SK-N-SH treated with all-trans-retinoic acid at 6 μM for 48 hours (cell line): ENCODE measurements around the gene TUBGCP2.
A peak's percentile ranks its signal among the peaks of the same experiment; 100 is the strongest.

Source experiments
- ATAC-seq: fragments of 200-7000 bp; cut with Tn5 transposase; 3 replicates; pipeline ENCODE4 v1.9.1; 2020; ENCODE audit warnings: mild to moderate bottlenecking, moderate library complexity
- ARNTL ChIP-seq: fragments of 450-650 bp; formaldehyde crosslinking; IDR thresholded peaks from 2 replicates; pipeline ENCODE4 v1.5.0; 2020; ENCODE audit warnings: low read depth, mild to moderate bottlenecking, moderate library complexity, borderline replicate concordance
- BACH2 ChIP-seq: fragments of 250-450 bp; sonication (Bioruptor Pico); IDR thresholded peaks from 2 replicates; pipeline ENCODE4 v1.9.0; 2021; ENCODE audit warnings: mild to moderate bottlenecking, borderline replicate concordance
- CREB5 ChIP-seq: fragments of 250-450 bp; sonication (Bioruptor Pico); IDR thresholded peaks from 2 replicates; pipeline ENCODE4 v1.5.1; 2020; ENCODE audit warnings: low read depth, mild to moderate bottlenecking, moderate library complexity
- CSDC2 ChIP-seq: fragments of 250-450 bp; sonication (Bioruptor Pico); IDR thresholded peaks from 2 replicates; pipeline ENCODE4 v1.5.0; 2020; ENCODE audit warnings: mild to moderate bottlenecking, moderate library complexity
- CSRNP3 ChIP-seq: fragments of 250-450 bp; sonication (Bioruptor Pico); IDR thresholded peaks from 2 replicates; pipeline ENCODE4 v1.5.1; 2021; ENCODE audit warnings: mild to moderate bottlenecking, moderate library complexity
- ESRRG ChIP-seq: fragments of 250-450 bp; sonication (Bioruptor Pico); IDR thresholded peaks from 2 replicates; pipeline ENCODE4 v1.6.1; 2021; ENCODE audit warnings: mild to moderate bottlenecking
- GLIS3 ChIP-seq: fragments of 250-450 bp; sonication (Bioruptor Pico); IDR thresholded peaks from 2 replicates; pipeline ENCODE4 v1.5.0; 2020; ENCODE audit warnings: mild to moderate bottlenecking, moderate library complexity
- ISL1 ChIP-seq: fragments of 250-450 bp; sonication (Bioruptor Pico); IDR thresholded peaks from 2 replicates; pipeline ENCODE4 v2.1.2; 2022; ENCODE audit warnings: mild to moderate bottlenecking, moderate library complexity
- PATZ1 ChIP-seq: fragments of 250-450 bp; sonication (Bioruptor Pico); IDR thresholded peaks from 2 replicates; pipeline ENCODE4 v1.8.0; 2020; ENCODE audit warnings: mild to moderate bottlenecking, moderate library complexity, borderline replicate concordance
- POU6F1 ChIP-seq: fragments of 250-450 bp; sonication (Bioruptor Pico); IDR thresholded peaks from 2 replicates; pipeline ENCODE4 v1.8.0; 2021; ENCODE audit warnings: low read depth, mild to moderate bottlenecking, moderate library complexity, borderline replicate concordance
- PPARA ChIP-seq: fragments of 250-450 bp; sonication (Bioruptor Pico); IDR thresholded peaks from 2 replicates; pipeline ENCODE4 v1.5.0; 2020; ENCODE audit warnings: mild to moderate bottlenecking, borderline replicate concordance
- RARB ChIP-seq: fragments of 250-450 bp; sonication (Bioruptor Pico); IDR thresholded peaks from 2 replicates; pipeline ENCODE4 v1.8.0; 2021; ENCODE audit warnings: mild to moderate bottlenecking, moderate library complexity
- SNAI2 ChIP-seq: fragments of 250-450 bp; sonication (Bioruptor Pico); IDR thresholded peaks from 2 replicates; pipeline ENCODE4 v1.5.0; 2020; ENCODE audit warnings: mild to moderate bottlenecking, moderate library complexity
- TSHZ2 ChIP-seq: fragments of 250-450 bp; sonication (Bioruptor Pico); IDR thresholded peaks from 2 replicates; pipeline ENCODE4 v1.5.0; 2020; ENCODE audit warnings: mild to moderate bottlenecking, moderate library complexity
- ZC3H10 ChIP-seq: fragments of 250-450 bp; sonication (Bioruptor Pico); IDR thresholded peaks from 2 replicates; pipeline ENCODE4 v1.5.1; 2021; ENCODE audit warnings: mild to moderate bottlenecking, moderate library complexity
- ZFP3 ChIP-seq: fragments of 250-450 bp; sonication (Bioruptor Pico); IDR thresholded peaks from 2 replicates; pipeline ENCODE4 v1.5.0; 2020; ENCODE audit warnings: mild to moderate bottlenecking, moderate library complexity
- ZNF70 ChIP-seq: fragments of 450-650 bp; formaldehyde crosslinking; IDR thresholded peaks from 2 replicates; pipeline ENCODE4 v1.5.0; 2020; ENCODE audit warnings: mild to moderate bottlenecking, moderate library complexity
- ZNF8 ChIP-seq: fragments of 450-650 bp; formaldehyde crosslinking; IDR thresholded peaks from 2 replicates; pipeline ENCODE4 v1.5.0; 2020; ENCODE audit warnings: mild to moderate bottlenecking, moderate library complexity

TUBGCP2 gene

GRCh38 chr10:133238466-133238804 lies 70.2 kb downstream of the TUBGCP2 start:
- no peak for TF ChIP-seq BACH2 (CRISPR knock-in tag)
- TF ChIP-seq ZC3H10 (CRISPR knock-in tag): no peak
- no peak for TF ChIP-seq ZFP3 (CRISPR knock-in tag)
- TF ChIP-seq ZNF70 (CRISPR knock-in tag): no peak
- no peak for TF ChIP-seq RARB
- TF ChIP-seq CSRNP3 (CRISPR knock-in tag): no peak
- no peak for TF ChIP-seq ARNTL
- TF ChIP-seq ZNF8: no peak
- TF ChIP-seq GLIS3 (CRISPR knock-in tag): no peak
- TF ChIP-seq TSHZ2 (CRISPR knock-in tag): no peak
- no peak for TF ChIP-seq PPARA (CRISPR knock-in tag)
- ATAC-seq: no peak

GRCh38 chr10:133237588-133238465 lies 70.8 kb downstream of the TUBGCP2 start, which contains the start of gene VENTX:
TSS of gene VENTX (plus strand) at chr10:133237855. CDS start at chr10:133237915, 60 bp downstream.
- no peak for TF ChIP-seq SNAI2
- no peak for TF ChIP-seq ESRRG (CRISPR knock-in tag)
- no peak for TF ChIP-seq PATZ1
- no peak for TF ChIP-seq POU6F1 (CRISPR knock-in tag)
- TF ChIP-seq ISL1 (CRISPR knock-in tag): no peak
- TF ChIP-seq PPARA (CRISPR knock-in tag): no peak
- TF ChIP-seq CSDC2 (CRISPR knock-in tag): no peak
- TF ChIP-seq CREB5 (CRISPR knock-in tag): no peak
- no peak for TF ChIP-seq GLIS3 (CRISPR knock-in tag)
- TF ChIP-seq ZNF8: no peak
- no peak; the same call in 2 of the 3 replicates for ATAC-seq

GRCh38 chr10:133237241-133237587 lies 71.5 kb downstream of the TUBGCP2 start:
- no peak for TF ChIP-seq PATZ1
- ATAC-seq: peak; percentile 34; the same call in 2 of the 3 replicates
